H1 (cell line): ENCODE data around the gene GID8. TPM values are rescaled to one million over a fixed set of nuclear protein-coding genes. Genes with fewer than 3 reads are reported as not detected.

Experiments used
- CHD2 ChIP-seq: IDR thresholded peaks from 2 replicates; pipeline ENCODE4 v1.6.1; 2012; ENCODE audit warnings: low read length, improper control_type of control experiment
- RBBP5 ChIP-seq: IDR thresholded peaks from 2 replicates; pipeline ENCODE4 v1.7.1; 2012; ENCODE audit warnings: low read depth, mild to moderate bottlenecking, inconsistent platforms, low read length, moderate library complexity, borderline replicate concordance
- TEAD4 ChIP-seq: IDR thresholded peaks from 2 replicates; pipeline ENCODE4 v1.6.1; 2012; ENCODE audit warnings: low read depth, low read length, inconsistent platforms, mixed read lengths
- USF2 ChIP-seq: IDR thresholded peaks from 2 replicates; pipeline ENCODE4 v1.6.1; 2011; ENCODE audit warnings: low read length, improper control_type of control experiment
- polyA plus RNA-seq, 7 experiments: library from polyadenylated mRNA; depleted of rRNA in 3 of 7; stranded (reverse) in 5 of 7; unstranded in 2 of 7; fragments of >200 nt in 5 of 7; fragments of 200-250 nt in 2 of 7; gene quantifications; 1 replicate in 5 of 7; 2 replicates in 1 of 7; 4 replicates in 1 of 7; pipeline versions ENCODE4 v1.2.1 to v1.2.3, GENCODE V29; 2011 to 2013; ENCODE audit warnings: missing spikeins in 2 of 7, mixed read lengths in 2 of 7
- total RNA-seq: library from RNA; stranded (reverse); fragmentation: NEBNext Ultra II Directional; extraction: Animal tissue kit (Norgen Biotek cat#: 25700); gene quantifications from 2 replicates; pipeline ENCODE4 v1.2.1, GENCODE V29; 2021
- TF ChIP-seq, protein P1 (sequence below): IDR thresholded peaks from 2 replicates; pipeline ENCODE4 v1.6.1; 2012; ENCODE audit warnings: low read length, inconsistent platforms
- TF ChIP-seq, protein P2 (sequence below), 3 experiments: IDR thresholded peaks; 1 replicate in 2 of 3; 2 replicates in 1 of 3; pipeline versions ENCODE4 v1.5.1 to v1.6.1; 2011; ENCODE audit warnings: low read length in 3 of 3, mild to moderate bottlenecking in 3 of 3, inconsistent platforms in 2 of 3, low read depth in 1 of 3, moderate library complexity in 1 of 3; ENCODE audit not compliant: insufficient read depth in 1 of 3; ENCODE audit errors: control extremely low read depth in 1 of 3

GID8 gene
- total and polyA plus RNA-seq, 2 of the 8 experiments (the other 6 are each of a cell fraction or from before 2014, with no cell fraction given), result 39.7 to 72.9 TPM

DNA sequence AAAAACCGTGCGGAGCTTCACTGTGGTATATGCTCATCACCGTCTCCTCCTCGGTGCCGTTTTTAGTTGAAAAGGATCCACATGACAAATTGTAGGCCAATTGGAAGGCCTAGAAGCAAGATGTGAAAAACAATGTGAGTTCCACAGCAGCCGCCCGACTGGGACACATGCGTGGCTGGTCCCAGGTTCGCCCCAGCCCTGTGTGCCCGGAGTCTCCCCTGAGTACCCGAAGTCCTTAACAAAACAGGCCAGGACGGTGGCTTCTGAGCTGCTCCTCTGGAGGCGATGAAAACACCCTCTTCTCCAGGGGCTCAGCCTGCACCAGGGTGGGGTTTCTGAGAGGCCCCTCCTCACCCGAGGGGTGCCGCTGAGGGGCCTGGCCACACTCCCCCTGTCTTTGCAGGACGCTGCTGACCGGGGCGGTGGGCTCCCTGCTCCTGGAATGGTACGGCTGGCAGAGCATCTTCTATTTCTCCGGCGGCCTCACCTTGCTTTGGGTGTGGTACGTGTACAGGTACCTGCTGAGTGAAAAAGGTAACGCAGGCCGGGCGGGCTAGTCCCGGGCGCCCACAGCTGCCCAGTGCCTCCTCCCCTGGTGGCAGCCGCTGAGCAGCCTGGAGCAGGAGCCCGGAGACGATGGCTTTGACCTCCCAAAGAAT, 24.4 kb downstream of the GID8 start (continued):
- TF ChIP-seq, protein P1, sequence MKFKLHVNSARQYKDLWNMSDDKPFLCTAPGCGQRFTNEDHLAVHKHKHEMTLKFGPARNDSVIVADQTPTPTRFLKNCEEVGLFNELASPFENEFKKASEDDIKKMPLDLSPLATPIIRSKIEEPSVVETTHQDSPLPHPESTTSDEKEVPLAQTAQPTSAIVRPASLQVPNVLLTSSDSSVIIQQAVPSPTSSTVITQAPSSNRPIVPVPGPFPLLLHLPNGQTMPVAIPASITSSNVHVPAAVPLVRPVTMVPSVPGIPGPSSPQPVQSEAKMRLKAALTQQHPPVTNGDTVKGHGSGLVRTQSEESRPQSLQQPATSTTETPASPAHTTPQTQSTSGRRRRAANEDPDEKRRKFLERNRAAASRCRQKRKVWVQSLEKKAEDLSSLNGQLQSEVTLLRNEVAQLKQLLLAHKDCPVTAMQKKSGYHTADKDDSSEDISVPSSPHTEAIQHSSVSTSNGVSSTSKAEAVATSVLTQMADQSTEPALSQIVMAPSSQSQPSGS, result no peak
- no peak for TF ChIP-seq CHD2
- TF ChIP-seq, protein P2, sequence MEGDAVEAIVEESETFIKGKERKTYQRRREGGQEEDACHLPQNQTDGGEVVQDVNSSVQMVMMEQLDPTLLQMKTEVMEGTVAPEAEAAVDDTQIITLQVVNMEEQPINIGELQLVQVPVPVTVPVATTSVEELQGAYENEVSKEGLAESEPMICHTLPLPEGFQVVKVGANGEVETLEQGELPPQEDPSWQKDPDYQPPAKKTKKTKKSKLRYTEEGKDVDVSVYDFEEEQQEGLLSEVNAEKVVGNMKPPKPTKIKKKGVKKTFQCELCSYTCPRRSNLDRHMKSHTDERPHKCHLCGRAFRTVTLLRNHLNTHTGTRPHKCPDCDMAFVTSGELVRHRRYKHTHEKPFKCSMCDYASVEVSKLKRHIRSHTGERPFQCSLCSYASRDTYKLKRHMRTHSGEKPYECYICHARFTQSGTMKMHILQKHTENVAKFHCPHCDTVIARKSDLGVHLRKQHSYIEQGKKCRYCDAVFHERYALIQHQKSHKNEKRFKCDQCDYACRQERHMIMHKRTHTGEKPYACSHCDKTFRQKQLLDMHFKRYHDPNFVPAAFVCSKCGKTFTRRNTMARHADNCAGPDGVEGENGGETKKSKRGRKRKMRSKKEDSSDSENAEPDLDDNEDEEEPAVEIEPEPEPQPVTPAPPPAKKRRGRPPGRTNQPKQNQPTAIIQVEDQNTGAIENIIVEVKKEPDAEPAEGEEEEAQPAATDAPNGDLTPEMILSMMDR (IDR thresholded peaks at IDR 0.05; ENCODE audit: control extremely low read depth in 1 of 3, insufficient read depth in 1 of 3, low read depth in 1 of 3, low read length in 3 of 3), result no peak
- no peak for TF ChIP-seq TEAD4
- no peak for TF ChIP-seq USF2
- no peak for TF ChIP-seq RBBP5
